ENCODE results near the gene PPM1L. TPM values are rescaled to one million over a fixed set of nuclear protein-coding genes. Genes with fewer than 3 reads are reported as not detected.

Gene PPM1L
- total RNA-seq, 1 donor from 2014 or later, result 14.9 TPM

DNA sequence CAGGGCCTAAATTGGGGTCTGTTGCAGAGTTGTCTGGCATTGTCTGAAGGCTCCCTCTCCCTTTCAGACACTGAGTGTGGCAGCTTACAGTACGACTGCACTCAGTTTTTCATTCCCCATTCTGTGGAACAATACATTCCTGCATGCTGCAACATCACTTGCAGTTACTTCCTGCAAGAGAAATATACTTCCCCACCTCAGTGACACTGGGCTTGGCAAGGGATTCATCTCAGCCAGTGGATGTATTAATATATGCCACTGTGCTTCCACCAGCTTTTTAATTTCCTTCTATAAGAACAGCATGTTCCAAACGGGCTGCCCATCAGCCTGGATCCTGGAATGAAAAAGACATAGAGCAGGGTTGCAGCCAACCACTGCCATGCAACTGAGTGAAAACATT, 326.0 kb downstream of the PPM1L start:
- ATAC-seq (peak; percentile 47 to 57), DNase-seq (no peak)
- H3K4me3 ChIP-seq, result no peak overlapping the region
- H3K27ac ChIP-seq, result no peak overlapping the region
- H3K4me1 ChIP-seq, result no peaks in the 10 kb centered on the region
- TF ChIP-seq, protein P1, sequence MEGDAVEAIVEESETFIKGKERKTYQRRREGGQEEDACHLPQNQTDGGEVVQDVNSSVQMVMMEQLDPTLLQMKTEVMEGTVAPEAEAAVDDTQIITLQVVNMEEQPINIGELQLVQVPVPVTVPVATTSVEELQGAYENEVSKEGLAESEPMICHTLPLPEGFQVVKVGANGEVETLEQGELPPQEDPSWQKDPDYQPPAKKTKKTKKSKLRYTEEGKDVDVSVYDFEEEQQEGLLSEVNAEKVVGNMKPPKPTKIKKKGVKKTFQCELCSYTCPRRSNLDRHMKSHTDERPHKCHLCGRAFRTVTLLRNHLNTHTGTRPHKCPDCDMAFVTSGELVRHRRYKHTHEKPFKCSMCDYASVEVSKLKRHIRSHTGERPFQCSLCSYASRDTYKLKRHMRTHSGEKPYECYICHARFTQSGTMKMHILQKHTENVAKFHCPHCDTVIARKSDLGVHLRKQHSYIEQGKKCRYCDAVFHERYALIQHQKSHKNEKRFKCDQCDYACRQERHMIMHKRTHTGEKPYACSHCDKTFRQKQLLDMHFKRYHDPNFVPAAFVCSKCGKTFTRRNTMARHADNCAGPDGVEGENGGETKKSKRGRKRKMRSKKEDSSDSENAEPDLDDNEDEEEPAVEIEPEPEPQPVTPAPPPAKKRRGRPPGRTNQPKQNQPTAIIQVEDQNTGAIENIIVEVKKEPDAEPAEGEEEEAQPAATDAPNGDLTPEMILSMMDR (IDR thresholded peaks at IDR 0.05), result no peak
- H3K36me3 ChIP-seq, result peaks cover 18% of the 10 kb centered on the region
- intact Hi-C loops (cut with DNase I), result no loop called here
- no peaks in the 10 kb centered on the region for H3K9me3 ChIP-seq
- H3K27me3 ChIP-seq (ENCODE audit: low read depth), result no peaks in the 10 kb centered on the region

DNA sequence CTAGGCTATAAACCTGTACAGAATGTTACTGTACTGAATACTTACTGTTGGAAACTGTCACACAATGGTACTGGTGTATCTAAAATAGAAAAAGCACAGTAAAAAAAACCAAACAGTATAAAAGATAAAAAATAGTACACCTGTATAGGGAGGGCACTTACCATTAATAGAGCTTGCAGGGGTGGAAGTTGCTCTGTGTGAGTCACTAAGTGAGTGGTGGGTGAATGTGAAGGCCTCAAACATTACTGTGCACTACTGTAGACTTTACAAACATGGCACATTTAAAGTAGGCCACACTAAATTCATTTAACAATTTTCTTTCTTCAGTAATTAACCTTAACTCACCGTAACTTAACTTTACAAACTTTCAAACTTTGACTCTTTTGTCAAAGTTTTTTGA, 327.1 kb downstream of the PPM1L start:
- H3K4me3 ChIP-seq, result no peak overlapping the region
- DNase-seq (no peak), ATAC-seq (no peak)
- H3K36me3 ChIP-seq, result peaks cover 18% of the 10 kb centered on the region
- no peaks in the 10 kb centered on the region for H3K9me3 ChIP-seq
- TF ChIP-seq, protein P1 (IDR thresholded peaks at IDR 0.05), result no peak
- H3K27me3 ChIP-seq (ENCODE audit: low read depth), result no peaks in the 10 kb centered on the region
- intact Hi-C loops (cut with DNase I), result no loop called here
- H3K27ac ChIP-seq, result no peak overlapping the region
- H3K4me1 ChIP-seq, result no peaks in the 10 kb centered on the region

DNA sequence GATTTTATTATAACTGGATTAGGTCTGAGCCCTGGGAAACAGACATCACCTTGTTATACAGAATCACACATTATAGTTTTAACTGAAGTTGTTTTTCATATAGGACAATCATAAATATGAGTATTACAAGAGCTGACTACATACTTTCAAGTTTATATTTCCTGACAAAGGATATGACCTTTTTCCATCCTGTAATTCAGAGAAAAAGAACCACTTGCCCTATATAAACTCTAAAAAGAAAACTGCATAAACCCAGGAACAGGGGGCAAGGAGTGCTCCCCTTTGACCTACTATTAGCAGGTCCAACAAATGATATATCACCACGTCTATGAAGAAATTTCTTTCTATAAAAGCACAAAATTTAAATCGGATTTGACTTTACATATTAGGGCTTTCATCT, 328.2 kb downstream of the PPM1L start:
- Histone ChIP-seq H3K27me3 (ENCODE audit: low read depth) (no peaks in the 10 kb centered on the region), H3K9me3 (no peaks in the 10 kb centered on the region), H3K4me1 (no peaks in the 10 kb centered on the region), H3K4me3 (no peak overlapping the region), H3K27ac (no peak overlapping the region), H3K36me3 (peaks cover 18% of the 10 kb centered on the region)
- ATAC-seq (no peak), DNase-seq (no peak)
- TF ChIP-seq, protein P1 (IDR thresholded peaks at IDR 0.05), result no peak
- intact Hi-C loops (cut with DNase I), result no loop called here

DNA sequence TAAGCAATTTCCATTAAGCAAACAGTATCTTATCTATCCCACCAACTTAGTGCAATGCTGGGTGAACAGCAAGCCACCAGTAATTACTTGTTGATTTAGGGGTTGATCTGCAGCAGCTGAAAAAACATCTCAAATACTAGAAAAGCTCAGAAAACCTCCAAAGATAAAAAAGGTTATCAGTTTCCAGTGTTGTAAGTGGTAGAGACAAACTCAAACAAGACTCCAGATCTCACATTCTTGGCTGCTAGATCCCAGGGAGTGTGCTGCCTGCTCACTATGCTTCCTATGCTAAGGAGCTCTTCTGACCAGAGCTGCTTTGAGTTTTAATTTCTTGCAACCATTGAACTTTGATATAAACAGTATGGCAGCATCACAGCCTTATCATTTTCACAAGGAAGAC, 337.9 kb downstream of the PPM1L start:
- no peaks in the 10 kb centered on the region for H3K4me1 ChIP-seq
- ATAC-seq (no peak), DNase-seq (no peak)
- no peaks in the 10 kb centered on the region for H3K27me3 ChIP-seq (ENCODE audit: low read depth)
- TF ChIP-seq, protein P1 (IDR thresholded peaks at IDR 0.05), result no peak
- intact Hi-C loops (cut with DNase I), result no loop called here
- peaks cover 7% of the 10 kb centered on the region for H3K36me3 ChIP-seq
- H3K9me3 ChIP-seq, result no peaks in the 10 kb centered on the region
- no peak overlapping the region for H3K4me3 ChIP-seq
- no peak overlapping the region for H3K27ac ChIP-seq

DNA sequence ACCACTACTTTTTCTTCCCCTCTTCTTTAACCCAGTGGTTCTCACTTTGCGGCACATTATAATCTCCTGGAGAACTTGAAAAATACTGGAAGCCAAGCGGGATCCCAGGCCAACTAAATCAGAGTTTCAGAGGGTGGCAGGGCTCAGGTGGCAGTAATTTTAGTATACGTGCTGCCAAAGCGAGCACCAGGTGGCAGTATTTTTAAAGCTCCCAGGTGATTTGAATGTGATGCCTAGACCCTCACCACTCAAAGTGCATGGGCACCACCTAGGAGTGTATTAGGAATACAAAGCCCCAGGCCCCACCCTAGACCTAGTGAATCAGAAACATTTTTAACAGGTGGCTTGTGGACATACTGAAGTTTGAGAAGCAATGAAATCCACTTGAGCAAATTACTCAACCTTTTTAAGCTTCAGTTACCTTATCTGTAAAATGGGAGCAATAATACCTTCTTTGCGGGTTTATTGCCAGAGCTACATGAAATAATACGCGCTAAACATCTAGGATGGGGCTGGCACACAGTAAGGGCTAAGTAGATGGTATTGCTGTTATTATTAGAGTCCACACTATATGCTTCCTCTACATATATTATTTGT, 340.8 kb downstream of the PPM1L start:
- Histone ChIP-seq H3K27me3 (ENCODE audit: low read depth) (no peaks in the 10 kb centered on the region), H3K4me3 (no peak overlapping the region), H3K9me3 (no peaks in the 10 kb centered on the region), H3K4me1 (no peaks in the 10 kb centered on the region), H3K36me3 (no peaks in the 10 kb centered on the region), H3K27ac (no peak overlapping the region)
- intact Hi-C loops (cut with DNase I), result no loop called here
- ATAC-seq, result no peak
- no peak for DNase-seq
- TF ChIP-seq, protein P1 (IDR thresholded peaks at IDR 0.05), result peak; percentile 24
